ENCODE data around the gene ADGRB2. TPM values are rescaled to one million over a fixed set of nuclear protein-coding genes. Genes with fewer than 3 reads are reported as not detected.

The ADGRB2 gene
- total RNA-seq, 1 donor from 2014 or later = 15.8 TPM

DNA sequence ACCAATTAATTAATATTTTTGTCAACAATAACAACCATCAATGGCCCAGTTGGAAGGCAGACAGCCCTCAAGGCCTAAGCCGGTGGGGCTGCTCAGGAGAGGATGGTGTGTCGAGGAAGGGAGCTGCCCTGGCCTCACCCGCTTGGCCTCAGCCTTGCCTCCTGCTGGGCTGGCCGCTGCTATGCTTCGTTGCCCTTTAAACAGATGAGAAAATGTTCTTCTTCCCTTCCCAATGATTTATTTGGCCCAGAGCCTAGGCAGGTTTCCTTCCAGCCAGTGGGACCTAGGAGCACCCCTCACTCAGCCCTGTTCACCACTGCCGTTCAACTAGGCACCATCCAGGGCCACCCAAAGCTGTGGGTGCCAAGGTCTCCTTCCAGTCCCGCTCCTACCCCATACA is 3.1 kb upstream of the ADGRB2 start:
- DNase-seq = no peak
- Mint-ChIP-seq H3K4me3 (ENCODE audit: unreplicated experiment) (no peak overlapping the region), H3K27me3 (ENCODE audit: unreplicated experiment) (peaks cover 14% of the 10 kb centered on the region), H3K27ac (ENCODE audit: unreplicated experiment) (no peak overlapping the region), H3K36me3 (ENCODE audit: unreplicated experiment) (no peaks in the 10 kb centered on the region), H3K9me3 (ENCODE audit: unreplicated experiment) (peaks cover 16% of the 10 kb centered on the region), H3K4me1 (ENCODE audit: low read depth, unreplicated experiment) (peaks cover 8% of the 10 kb centered on the region)
- no peak for TF ChIP-seq CTCF (IDR thresholded peaks at IDR 0.05; ENCODE audit: partially characterized antibody, unreplicated experiment)

- no peak overlapping the region for H3K4me3 Mint-ChIP-seq (ENCODE audit: unreplicated experiment)
- peaks cover 13% of the 10 kb centered on the region for H3K9me3 Mint-ChIP-seq (ENCODE audit: unreplicated experiment)
- H3K36me3 Mint-ChIP-seq (ENCODE audit: unreplicated experiment) = no peaks in the 10 kb centered on the region
- H3K4me1 Mint-ChIP-seq (ENCODE audit: low read depth, unreplicated experiment) = peaks cover 2% of the 10 kb centered on the region
- no peak overlapping the region for H3K27ac Mint-ChIP-seq (ENCODE audit: unreplicated experiment)
- no peak for DNase-seq
- TF ChIP-seq CTCF (IDR thresholded peaks at IDR 0.05; ENCODE audit: partially characterized antibody, unreplicated experiment) = no peak
- peaks cover 12% of the 10 kb centered on the region for H3K27me3 Mint-ChIP-seq (ENCODE audit: unreplicated experiment)
Observed at GRCh38 chr1:31765516-31765915, 1.4 kb upstream of the ADGRB2 start.

DNA sequence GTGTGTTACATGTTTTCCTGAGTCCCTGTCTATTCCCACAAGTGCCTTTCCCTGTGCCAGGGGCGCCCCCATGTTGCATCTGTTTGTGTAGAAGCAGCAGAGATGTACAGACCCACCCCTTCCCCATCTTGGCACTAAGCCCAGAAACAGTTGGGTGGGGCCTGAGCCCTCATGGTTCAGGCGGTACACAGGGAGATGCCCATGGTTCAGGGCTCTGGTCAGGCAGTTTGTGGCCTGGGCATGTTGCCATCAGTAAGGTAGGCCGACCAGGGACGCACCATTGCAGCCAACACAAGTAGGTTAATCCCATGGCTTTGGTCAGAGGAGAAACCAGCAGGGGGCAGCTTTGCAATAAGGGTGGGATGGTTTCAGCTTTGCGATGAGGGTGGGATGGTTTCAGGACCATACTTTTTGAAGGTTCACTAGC is 914 bp upstream of the ADGRB2 start:
- Mint-ChIP-seq H3K9me3 (ENCODE audit: unreplicated experiment) (peaks cover 13% of the 10 kb centered on the region), H3K36me3 (ENCODE audit: unreplicated experiment) (no peaks in the 10 kb centered on the region), H3K4me3 (ENCODE audit: unreplicated experiment) (peak overlapping the region; percentile 34), H3K4me1 (ENCODE audit: low read depth, unreplicated experiment) (peaks cover 3% of the 10 kb centered on the region), H3K27ac (ENCODE audit: unreplicated experiment) (no peak overlapping the region), H3K27me3 (ENCODE audit: unreplicated experiment) (peaks cover 9% of the 10 kb centered on the region)
- TF ChIP-seq CTCF (IDR thresholded peaks at IDR 0.05; ENCODE audit: partially characterized antibody, unreplicated experiment) = peak; percentile 31
- DNase-seq = peak; percentile 72

DNA sequence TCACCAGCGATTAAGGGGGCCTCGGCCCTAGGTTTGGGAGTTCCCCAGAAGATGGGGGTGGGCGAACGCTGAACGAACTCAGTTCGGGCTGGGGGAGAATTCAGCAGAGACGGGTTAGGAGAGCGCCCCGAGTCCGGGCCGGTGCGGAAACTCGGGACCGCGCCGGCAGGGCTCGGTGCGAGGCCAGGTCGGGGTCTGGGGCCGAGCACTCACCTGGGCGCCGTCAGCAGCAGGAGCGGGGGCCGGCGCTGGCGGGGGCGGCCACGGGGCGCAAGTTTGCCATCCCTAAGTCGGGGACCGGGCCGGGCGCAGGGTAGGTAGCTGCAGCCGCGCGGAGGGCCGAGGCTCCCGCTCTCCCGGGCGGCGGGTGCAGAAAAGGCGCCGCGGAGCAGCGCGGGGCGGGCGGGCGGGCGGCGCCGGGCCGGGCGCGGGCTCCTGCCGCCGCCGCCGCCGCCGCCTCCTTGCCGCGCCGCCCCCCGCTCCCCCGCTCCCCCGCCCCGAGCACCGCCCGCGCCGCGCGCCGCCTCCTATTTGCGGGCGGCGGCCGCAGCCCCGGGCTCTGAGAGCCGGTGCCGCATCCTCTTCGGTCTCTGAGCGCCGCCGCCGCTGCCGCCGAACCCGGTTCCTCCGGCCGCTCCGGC is 349 bp downstream of the ADGRB2 start:
- H3K36me3 Mint-ChIP-seq (ENCODE audit: unreplicated experiment) = no peaks in the 10 kb centered on the region
- no peak for TF ChIP-seq CTCF (IDR thresholded peaks at IDR 0.05; ENCODE audit: partially characterized antibody, unreplicated experiment)
- H3K27ac Mint-ChIP-seq (ENCODE audit: unreplicated experiment) = no peak overlapping the region
- H3K9me3 Mint-ChIP-seq (ENCODE audit: unreplicated experiment) = peaks cover 16% of the 10 kb centered on the region
- peak overlapping the region; percentile 88 for H3K4me3 Mint-ChIP-seq (ENCODE audit: unreplicated experiment)
- no peak for DNase-seq
- H3K27me3 Mint-ChIP-seq (ENCODE audit: unreplicated experiment) = peaks cover 7% of the 10 kb centered on the region
- H3K4me1 Mint-ChIP-seq (ENCODE audit: low read depth, unreplicated experiment) = peaks cover 15% of the 10 kb centered on the region

Data from glutamatergic neuron (in vitro differentiated cells).